GM21825 (cell line): ENCODE results near the gene SCIN.

Source experiments
- ATAC-seq: cut with Tn5 transposase; IDR thresholded peaks from one replicate; pipeline ENCODE4 v1.9.1; 2021; ENCODE audit warnings: mild to moderate bottlenecking, moderate library complexity; ENCODE audit not compliant: unreplicated experiment

Gene SCIN

DNA sequence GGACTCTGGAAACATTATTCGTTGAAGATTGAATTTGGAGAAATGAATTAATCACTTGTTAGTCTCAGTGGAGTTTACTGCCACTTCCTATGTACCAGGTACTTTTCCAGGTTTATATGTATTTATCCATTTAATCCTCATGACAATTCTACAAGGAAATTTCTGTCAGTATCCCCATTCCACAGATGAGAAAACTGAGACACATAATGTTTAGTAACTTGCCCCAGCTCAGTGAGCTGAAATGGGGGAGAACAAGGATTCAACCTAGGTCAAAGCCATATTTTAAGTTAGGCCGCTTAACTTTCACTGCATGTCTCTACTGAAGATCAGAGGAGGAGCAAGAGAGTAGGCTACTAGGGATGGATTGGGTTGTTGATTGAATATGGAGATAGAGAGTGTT lies 4.6 kb upstream of the SCIN start:
- no peak for ATAC-seq

DNA sequence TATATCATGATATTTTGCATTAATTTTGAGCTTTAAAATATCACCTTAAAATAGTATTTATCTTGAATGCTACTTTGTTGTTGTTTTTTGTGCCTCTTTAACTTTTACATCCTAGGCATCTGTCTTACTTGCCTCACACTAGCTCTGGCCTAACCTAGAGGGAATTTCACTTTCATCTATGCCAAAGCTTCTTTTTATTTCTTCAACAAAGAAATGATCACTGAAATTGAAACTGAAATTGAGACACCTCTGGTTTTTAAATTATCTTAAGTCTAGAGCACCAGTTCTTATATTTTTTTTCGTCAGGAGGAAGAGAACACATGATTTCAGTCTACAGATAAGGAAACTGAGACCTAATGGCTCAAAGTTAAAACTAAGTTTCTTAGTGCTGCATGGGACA lies 3.5 kb upstream of the SCIN start:
- ATAC-seq, result peak; percentile 90

DNA sequence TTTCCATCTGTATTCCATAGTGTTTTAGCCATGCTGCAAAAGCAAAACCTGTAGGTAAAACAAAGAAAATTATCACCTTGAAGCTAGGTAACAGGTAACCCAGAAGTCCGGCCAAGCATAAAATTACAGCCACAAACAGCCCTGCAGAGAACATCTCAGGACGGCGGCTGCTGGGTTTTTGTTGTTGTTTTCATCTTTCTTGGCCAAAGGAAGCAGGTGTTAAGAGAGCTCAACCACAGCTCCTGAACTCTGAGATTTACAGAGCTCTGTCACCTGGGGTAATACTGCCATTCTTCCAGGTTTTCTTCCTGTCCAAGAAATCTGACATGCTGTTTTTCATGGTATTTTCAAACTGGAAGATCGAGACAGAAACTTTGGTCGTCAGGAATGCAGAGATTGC lies 847 bp upstream of the SCIN start:
- peak; percentile 49 for ATAC-seq

DNA sequence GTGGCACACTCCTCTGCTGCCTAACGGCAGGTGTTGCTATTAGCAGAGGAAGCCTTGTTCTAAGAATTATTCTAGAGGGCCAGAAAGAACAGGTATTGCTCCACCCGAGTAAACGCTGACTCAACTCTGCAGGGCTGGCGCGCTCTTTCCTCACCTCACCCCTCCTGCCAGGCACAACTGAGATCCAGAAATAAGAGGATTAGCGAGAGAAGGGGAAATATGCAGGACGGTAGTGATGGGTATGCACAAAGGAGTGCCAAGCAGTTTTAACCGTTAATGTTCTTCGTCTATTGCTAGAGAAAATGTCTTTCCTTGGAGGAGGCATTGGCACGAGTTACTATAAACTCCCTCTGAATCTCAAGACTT lies 369 bp upstream of the SCIN start:
- no peak for ATAC-seq

DNA sequence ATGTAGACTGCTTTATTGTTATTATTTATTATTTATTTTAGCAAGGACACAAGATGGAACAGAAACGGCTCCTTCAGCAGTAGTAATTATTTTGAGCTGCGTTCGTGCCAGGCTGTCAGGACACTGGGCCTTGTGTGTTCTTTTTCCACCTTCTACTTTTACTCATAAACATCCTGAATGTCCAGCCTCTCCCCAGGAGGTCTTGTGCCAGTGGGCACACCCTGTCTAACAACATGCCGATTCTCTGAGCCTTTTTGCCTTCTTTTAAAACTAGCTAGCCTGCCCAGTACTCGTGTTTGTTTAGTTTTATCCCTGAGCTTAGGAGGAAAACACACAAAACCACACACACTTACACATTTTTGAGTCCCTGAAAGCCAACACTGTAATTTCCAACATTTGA lies 1.2 kb downstream of the SCIN start:
- ATAC-seq, result no peak

DNA sequence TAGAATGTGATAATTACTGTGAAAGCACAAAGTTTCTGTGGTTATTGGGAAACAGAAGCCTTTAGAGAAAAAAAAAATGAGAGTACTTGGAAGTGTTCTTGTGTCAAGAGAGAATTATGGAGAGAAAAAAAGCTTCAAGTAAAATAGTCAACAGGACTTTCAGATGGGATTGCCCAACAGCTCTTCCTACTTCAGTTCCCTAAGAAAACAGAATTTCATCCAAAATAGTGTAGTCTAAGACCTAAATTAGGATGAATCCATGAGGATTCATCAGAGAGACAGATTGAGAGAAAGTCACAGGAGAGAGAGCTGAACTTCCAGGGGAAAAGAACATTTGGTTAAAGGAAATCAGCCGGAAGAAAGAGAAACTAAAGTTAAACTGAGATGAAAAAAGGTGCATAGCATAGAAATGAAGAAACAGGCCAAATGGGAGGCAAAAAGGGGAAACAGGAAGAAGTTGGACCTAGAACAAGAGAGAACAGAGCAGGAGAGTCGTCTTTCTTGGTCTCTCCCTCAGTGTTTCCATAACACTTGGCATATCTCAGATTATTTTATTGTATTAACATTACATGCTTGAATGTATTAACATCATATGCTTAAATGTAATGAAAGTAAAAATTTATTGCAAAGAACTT lies 2.5 kb downstream of the SCIN start:
- no peak for ATAC-seq

DNA sequence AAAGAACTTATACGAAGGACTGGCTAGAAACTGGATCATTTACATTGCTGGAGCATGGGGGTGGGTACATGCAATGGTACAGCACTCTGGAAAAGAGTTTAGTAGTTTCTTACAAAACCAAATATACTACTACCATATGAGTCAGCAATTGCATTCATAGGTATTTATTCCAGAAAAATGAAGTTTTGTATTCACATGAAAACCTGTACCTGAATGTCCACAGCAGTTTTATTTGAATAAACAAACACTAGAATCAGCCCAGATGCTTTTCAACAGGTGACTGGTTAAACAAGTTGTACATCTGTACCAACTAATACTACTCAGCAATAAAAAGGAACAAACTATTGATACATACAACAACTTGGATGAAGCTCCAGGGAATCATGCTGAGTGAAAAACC lies 3.4 kb downstream of the SCIN start:
- no peak for ATAC-seq

DNA sequence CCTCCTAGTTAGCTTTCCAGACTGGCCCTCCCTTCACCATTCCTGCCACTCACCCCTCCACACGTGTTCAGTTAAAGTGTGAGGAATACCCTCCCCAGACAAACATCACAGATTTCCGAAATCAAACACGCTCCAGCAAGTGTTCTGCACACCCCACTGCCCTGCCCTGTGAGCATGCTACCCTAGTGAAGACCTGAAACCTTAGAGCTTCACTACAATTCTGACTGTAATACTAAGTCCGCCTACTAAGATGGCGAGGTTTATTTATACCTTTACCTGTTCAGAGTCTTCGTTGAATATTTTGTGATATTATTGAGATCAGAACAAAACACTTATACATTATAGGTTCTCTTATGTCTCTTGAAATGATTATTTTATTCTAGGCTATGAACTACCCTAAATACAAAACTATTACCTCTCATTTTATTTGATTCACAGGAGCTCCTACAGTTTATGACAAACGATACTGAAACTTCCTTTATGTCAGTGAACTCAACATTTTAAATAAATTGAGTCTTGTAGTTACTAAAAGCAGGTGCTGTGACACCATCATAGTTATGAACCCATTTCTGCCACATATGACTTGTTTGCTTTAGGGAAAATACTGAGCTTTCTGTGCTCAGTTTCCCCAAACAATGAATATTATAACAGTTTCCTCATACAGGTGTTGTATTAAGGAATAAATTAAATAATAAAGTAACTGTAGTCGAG lies 8.6 kb downstream of the SCIN start:
- no peak for ATAC-seq

DNA sequence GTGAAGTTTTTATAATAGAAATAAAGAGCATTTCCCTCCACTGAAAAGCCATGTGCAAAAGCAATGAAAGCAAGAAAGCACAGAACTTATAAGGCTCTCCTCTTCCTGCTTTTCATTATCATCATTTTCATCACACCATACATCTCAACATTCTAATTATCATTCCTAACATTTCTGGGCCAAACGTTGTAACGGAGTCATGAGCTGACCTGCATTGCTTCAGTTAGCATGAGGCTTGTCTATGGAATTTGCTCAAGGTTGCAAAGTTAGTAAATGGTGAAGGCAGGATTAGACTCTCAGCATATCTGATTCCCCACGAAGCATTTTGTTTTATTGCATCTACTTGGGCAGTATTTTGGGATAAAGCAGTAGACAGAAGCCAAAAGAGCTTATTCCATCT lies 11.4 kb downstream of the SCIN start:
- no peak for ATAC-seq

DNA sequence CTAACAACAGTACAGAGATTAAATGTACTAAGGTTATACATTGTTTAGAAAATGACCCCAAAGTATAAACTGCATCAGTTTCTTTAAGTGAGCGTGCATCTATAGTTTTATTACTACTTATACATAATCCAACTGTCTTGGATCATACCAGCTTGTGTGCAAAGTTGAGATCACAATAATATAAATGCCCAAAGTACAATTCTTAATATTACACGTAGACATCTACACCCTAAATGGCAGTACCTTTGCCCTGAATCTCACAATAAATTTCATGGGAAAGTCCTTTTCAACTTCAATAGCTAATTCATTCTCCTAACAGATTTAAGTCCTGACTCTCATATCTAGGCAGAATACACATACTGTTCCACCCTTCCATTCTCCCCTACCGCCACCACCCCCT lies 11.8 kb downstream of the SCIN start:
- no peak for ATAC-seq

DNA sequence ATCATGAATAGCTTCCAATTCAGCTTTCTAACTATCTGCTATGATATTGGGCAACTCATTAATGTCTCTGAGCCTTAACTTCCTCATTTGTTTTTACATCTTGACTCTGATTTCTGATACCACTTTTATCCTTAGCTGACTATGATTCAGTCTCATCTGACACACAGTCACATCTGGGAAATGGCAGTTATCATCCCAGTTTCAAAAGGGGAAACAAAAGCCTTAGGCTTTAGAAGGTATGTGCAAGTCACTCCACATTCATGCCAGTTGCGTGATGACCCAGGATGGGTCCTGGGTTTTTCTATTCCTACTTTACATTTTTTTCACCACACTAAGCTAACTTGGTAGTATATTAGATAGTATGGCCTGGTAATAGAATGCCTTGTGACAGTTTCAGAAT lies 12.7 kb downstream of the SCIN start:
- ATAC-seq, result no peak

DNA sequence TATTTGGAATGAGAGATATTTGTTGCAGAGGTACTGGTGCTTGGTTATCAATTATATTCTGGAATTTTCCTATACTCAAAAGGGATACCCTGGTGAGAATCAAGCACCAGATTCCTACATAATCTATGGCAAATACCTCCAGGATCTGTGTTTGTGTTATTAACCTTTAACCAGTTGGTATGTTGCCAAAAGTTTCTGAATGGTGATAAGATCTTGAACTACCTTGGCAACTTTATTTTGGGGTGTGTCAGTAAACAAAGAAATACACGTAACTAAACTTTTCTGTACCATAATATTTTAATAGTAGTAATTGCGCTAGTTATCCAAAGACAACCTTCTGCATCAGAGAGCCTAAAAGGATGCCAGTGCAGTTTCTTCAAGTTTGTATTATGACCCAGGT lies 13.4 kb downstream of the SCIN start:
- ATAC-seq, result no peak

DNA sequence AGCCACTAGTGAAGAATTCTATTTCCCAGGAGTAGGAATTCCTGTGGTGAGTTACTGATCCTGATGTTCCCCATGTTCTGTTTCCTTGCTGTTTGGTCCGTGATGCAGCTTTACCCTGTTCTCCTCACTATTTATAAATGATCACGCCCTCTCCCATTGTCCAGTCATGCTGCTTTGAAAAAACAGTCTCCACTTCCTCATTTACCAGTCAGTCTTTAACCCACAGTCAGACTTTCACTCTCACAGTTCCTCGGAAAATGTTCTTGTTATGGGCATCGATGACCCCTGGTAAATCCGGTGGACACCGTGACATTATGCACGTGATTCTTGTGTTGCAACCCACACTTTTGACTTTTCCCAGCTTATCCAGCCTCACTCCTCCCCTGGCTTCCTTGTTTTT lies 14.4 kb downstream of the SCIN start:
- ATAC-seq, result peak; percentile 99

DNA sequence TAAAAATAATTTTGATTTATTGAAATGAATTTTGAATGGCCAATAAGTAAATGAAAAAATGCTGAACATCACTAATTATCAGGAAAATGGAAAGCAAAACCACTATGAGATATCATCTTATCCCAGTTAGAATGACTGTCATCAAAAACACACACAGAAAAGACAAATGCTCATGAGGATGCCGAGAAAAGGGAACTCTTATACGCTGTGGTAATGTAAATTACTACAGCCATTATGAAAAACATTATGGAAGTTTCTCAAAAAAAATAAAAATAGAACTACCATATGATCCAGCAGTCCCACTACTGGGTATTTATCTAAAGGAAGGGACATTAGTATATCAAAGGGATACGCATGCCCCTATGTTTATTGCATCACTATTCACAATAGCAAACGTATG lies 15.8 kb downstream of the SCIN start:
- no peak for ATAC-seq

DNA sequence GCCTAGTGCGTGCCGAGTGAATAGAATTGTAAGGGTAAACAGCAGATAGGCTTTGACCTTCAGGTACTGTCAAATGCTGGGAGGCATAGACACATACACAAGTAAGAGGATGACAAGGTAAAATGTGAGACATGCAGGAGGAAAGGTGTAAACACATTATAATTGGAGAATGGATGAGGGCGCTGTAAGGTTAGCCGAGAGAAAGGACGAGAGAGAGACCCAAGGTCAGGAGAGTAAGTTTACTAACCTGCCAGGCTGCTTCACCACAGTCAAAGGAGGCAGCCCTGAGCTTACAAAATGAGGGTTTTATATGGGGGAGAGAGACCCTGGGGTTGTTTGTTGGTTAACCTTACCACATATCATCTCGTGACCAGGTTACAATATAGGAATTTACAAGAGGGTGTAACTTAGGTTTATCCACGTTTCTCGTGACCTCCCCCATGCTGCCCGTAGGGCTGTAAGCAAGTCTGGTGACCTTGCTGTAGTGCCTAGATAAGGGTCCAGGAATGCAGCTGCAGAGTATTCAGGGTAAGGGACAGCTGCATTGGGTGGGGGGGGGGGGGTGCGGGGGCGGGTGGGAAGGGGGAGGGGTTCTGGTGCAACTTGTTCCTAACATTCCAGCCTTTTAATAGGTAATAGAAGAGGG lies 17.9 kb downstream of the SCIN start:
- ATAC-seq, result no peak

DNA sequence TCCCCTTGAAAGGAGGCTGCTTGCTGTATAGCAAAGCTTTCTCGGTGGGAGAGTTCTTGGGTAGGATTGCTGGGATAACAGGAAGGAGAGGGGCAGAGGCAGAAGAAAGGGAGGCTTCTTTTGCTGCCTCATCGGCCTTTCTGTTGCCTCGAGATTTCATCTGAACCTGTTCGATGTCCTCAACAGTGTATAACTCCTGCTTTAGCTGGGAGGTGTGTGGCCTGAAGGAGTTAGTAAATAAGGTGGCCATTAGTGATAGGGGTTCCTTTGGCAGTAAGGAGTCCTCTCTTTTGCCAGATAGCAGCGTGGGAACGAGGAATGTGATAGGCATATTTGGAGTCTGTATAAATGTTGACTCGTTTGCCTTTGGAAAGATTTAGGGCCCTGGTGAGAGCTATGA lies 20.0 kb downstream of the SCIN start:
- no peak for ATAC-seq

DNA sequence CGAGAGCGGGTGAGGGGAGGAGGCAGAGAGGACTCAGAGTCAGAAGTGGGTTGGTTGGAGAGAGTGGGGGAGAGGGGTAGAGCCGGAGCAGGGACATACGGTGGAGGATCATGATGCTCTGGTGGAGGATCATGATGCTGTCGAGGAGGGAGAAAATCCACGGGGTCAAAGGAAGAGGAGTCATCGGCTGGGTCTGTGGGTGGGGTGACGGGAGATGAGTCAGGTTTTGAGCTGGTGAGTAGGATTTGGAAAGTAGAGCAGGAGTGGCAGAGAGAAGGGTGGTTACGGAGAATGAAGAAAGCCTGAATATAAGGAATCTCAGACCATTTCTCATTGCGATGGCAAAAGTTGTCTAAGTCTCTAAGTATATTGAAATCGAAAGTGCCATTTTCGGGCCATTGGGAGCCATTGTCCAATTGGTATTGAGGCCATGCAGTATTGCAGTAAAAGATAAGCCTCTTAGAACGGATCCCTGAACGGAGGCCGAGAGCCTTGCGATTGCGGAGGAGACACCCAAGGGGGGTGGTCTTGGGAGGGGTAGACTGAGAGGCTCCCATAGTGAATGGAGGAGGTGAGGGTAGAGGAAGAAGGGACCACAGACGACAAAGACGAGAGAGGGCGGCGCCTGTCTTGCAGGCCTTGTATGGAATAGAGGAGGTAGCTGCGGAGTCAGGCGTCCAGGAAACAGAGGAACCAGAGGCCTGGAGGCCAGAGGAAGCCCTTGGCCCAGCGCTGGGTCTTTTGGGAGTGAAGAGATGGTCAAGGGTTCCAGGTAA lies 23.8 kb downstream of the SCIN start:
- no peak for ATAC-seq

DNA sequence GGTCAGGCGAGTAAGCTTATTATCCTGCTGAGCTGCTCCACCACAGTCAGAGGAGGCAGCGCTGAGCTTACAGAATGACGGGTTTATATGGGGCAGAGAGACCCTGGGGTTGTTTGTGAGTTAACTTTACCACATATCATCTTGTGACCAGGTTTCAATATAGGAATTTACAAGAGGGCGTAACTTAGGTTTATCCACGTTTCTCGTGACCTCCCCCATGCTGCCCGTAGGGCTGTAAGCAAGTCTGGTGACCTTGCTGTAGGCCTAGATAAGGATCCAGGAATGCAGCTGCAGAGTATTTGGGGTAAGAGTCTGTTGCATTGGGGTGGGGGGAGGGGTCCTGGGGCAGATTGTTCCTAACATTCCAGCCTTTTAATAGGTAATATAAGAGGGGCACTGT lies 24.6 kb downstream of the SCIN start:
- ATAC-seq, result no peak

DNA sequence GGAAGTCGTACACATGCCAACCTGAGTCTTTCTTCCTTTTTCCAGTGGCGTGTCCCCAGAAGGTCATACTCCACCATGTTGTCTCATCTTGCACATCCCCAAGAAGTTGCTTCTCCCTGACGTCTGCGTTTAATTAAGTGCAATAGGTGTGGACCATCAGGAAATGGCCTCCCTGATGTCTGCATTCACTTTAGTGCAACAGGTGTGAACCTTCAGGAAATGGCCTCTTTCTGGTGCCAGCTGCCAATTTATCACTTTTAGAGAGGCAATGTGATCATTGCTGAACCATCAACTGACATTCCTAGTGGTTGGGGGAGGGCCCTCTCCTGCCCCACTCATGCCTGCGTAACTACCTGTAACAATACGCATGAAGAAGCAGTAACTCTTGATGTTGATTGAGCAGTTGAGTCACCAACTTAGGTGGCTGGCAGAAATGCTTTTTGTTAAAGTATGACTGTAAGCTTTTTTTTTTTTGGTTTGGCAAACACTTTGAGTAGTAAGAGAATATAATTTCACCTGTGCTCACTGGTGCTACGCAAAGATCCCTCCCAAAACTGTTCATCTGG lies 25.8 kb downstream of the SCIN start:
- ATAC-seq, result no peak

DNA sequence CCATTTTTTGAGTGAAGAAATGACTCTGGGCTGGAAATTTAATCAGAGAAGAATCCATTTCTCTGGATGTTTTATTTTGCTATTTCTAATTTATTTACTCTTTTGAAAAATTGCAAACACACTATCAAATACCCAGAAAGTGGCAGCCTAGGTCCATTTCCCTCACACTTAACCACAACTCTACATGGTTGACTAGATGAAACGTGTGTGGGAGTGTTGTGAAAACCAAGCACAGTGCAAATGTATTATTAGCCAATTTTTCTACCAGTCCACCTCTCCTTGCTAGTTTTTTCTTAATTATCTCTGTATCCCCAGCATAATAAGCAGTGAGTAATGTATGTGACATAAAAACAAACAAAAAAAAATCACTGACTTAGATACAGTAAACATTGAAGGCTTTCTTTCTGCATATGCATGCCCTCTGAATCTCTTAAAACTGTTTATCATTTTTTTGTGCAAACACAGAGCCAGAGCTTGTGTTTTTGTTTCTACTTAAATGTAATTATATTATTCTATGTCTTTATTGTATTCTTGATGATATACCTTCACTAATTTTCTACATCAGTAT lies 30.9 kb downstream of the SCIN start:
- ATAC-seq, result peak; percentile 87

DNA sequence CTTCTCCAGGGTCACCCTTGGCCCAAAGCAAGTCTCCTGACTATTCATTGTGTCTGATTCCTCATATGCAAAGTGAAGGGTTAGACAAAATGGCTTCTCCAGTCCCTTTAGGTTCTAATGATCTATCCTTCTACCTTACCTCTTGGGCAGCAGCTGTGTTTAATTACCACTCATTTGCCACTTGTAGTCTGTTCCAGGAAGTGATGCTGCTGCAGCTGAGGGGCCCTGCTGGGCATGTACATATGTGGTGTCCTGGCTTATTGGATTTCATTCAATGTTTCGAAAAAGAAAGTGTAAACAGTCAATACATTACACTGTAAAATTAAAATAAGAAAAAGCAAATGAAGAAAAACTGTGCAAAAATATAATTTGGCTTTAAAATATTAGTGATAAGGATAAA lies 36.6 kb downstream of the SCIN start:
- ATAC-seq, result no peak
